H1 (cell line): Measurements from ENCODE around the gene ATP11A. TPM values are rescaled to one million over a fixed set of nuclear protein-coding genes. Genes with fewer than 3 reads are reported as not detected.

Experiments
- CTCF ChIA-PET: fragments of 300-600 bp; sonication (Branson Sonifier 250); formaldehyde crosslinking; loops from one replicate; lab custom pipeline; 2021; ENCODE audit not compliant: partially characterized antibody; lab: Charles Lee
- POLR2A ChIA-PET: fragments of 300-600 bp; sonication (Branson Sonifier 250); formaldehyde crosslinking; loops from one replicate; lab custom pipeline; 2021; ENCODE audit warnings: inconsistent platforms; ENCODE audit not compliant: partially characterized antibody; lab: Charles Lee
- DNase-seq, 2 experiments: peaks; one replicate each; pipeline versions ENCODE4 v3.0.0 to v3.0.0-alpha.2; 2010 to 2022; ENCODE audit warnings: low spot score in 2 of 2, low read depth in 1 of 2, mixed read lengths in 1 of 2
- FAIRE-seq: peaks from 2 replicates; lab custom pipeline; 2011; peaks lifted over from hg19 to GRCh38; lab: Jason Lieb, UNC
- H2AFZ ChIP-seq: 2 replicates; pipeline ENCODE4 v1.8.1; 2012; ENCODE audit warnings: low read length, inconsistent platforms
- H2AK5ac ChIP-seq: 2 replicates; pipeline ENCODE4 v1.6.1; 2013; ENCODE audit warnings: low read depth, low read length
- H2BK120ac ChIP-seq: replicated peaks from 2 replicates; pipeline ENCODE3; 2013; ENCODE audit warnings: low read depth, low read length, inconsistent platforms
- H2BK12ac ChIP-seq: 2 replicates; pipeline ENCODE4 v1.6.1; 2013; ENCODE audit warnings: low read depth, low read length
- H2BK15ac ChIP-seq: 2 replicates; pipeline ENCODE4 v1.6.1; 2013; ENCODE audit warnings: low read length
- H2BK20ac ChIP-seq: 2 replicates; pipeline ENCODE4 v1.6.1; 2013; ENCODE audit warnings: low read length
- H2BK5ac ChIP-seq: 2 replicates; pipeline ENCODE4 v1.6.1; 2013; ENCODE audit warnings: low read depth, low read length
- H3K14ac ChIP-seq: 2 replicates; pipeline ENCODE4 v1.6.1; 2013; ENCODE audit warnings: inconsistent platforms; ENCODE audit not compliant: insufficient read length
- H3K18ac ChIP-seq: 2 replicates; pipeline ENCODE4 v1.6.1; 2013; ENCODE audit warnings: low read length; ENCODE audit errors: extremely low read depth
- H3K23ac ChIP-seq: 2 replicates; pipeline ENCODE4 v1.6.1; 2013; ENCODE audit warnings: inconsistent platforms; ENCODE audit not compliant: insufficient read length
- H3K23me2 ChIP-seq: 2 replicates; pipeline ENCODE4 v1.6.1; 2013; ENCODE audit warnings: low read depth, low read length
- H3K27ac ChIP-seq: 2 replicates; pipeline ENCODE4 v1.6.1; 2011; ENCODE audit warnings: low read depth, low read length, inconsistent platforms
- H3K27me3 ChIP-seq, 4 experiments: replicated peaks in 1 of 4; 1 replicate in 1 of 4; 2 replicates in 3 of 4; pipeline versions ENCODE4 v1.6.1 to v1.8.1; 2011 to 2013; ENCODE audit warnings: low read length in 3 of 4, mild to moderate bottlenecking in 3 of 4, inconsistent platforms in 2 of 4, mixed read lengths in 2 of 4, moderate library complexity in 1 of 4; ENCODE audit not compliant: control insufficient read depth in 3 of 4, insufficient read depth in 3 of 4; ENCODE audit errors: extremely low read depth in 1 of 4
- H3K36me3 ChIP-seq, 4 experiments: 2 replicates each; pipeline versions ENCODE4 v1.6.1 to v1.8.1; 2011 to 2013; ENCODE audit warnings: mild to moderate bottlenecking in 4 of 4, low read length in 3 of 4, moderate library complexity in 2 of 4, control low read depth in 1 of 4, inconsistent platforms in 1 of 4; ENCODE audit not compliant: insufficient read depth in 4 of 4, control insufficient read depth in 2 of 4
- H3K4ac ChIP-seq: replicated peaks from 2 replicates; pipeline ENCODE3; 2013; ENCODE audit warnings: low read length, low read depth, mixed read lengths, inconsistent platforms; ENCODE audit not compliant: insufficient read length
- H3K4me1 ChIP-seq, 4 experiments: replicated peaks in 1 of 4; 1 replicate in 1 of 4; 2 replicates in 3 of 4; pipeline versions ENCODE4 v1.6.1 to v1.8.1; 2011 to 2013; ENCODE audit warnings: low read length in 3 of 4, inconsistent platforms in 2 of 4, mixed read lengths in 1 of 4; ENCODE audit not compliant: insufficient read depth in 4 of 4, control insufficient read depth in 3 of 4
- H3K4me2 ChIP-seq, 2 experiments: 2 replicates each; pipeline versions ENCODE4 v1.6.1 to v1.8.1; 2011 to 2013; ENCODE audit warnings: low read depth in 2 of 2, low read length in 2 of 2, control low read depth in 1 of 2, inconsistent platforms in 1 of 2, mild to moderate bottlenecking in 1 of 2; ENCODE audit not compliant: insufficient read depth in 1 of 2
- H3K4me3 ChIP-seq, 4 experiments: fragments of 200-600, 300-600 bp in 1 of 4; sonication (generic), shearing (Covaris generic), sonication (Bioruptor Twin) in 1 of 4; 2 replicates each; pipeline versions ENCODE4 v1.5.1 to v1.8.1; 2011 to 2016; ENCODE audit warnings: low read length in 4 of 4, low read depth in 3 of 4, control low read depth in 2 of 4, inconsistent platforms in 2 of 4, mild to moderate bottlenecking in 2 of 4, mixed read lengths in 1 of 4, moderate library complexity in 1 of 4; ENCODE audit not compliant: insufficient read depth in 2 of 4; ENCODE audit errors: extremely low read depth in 1 of 4
- H3K56ac ChIP-seq: replicated peaks from 2 replicates; pipeline ENCODE3; 2013; ENCODE audit warnings: low read depth, mild to moderate bottlenecking, mixed read lengths, low read length, inconsistent platforms; ENCODE audit not compliant: insufficient read length
- H3K79me1 ChIP-seq: 2 replicates; pipeline ENCODE4 v1.6.1; 2013; ENCODE audit warnings: low read depth, low read length, control low read depth
- H3K79me2 ChIP-seq, 2 experiments: 2 replicates each; pipeline versions ENCODE4 v1.6.1 to v1.8.1; 2012 to 2013; ENCODE audit warnings: low read length in 2 of 2, mild to moderate bottlenecking in 2 of 2, inconsistent platforms in 1 of 2; ENCODE audit not compliant: insufficient read depth in 2 of 2, control insufficient read depth in 1 of 2
- H3K9ac ChIP-seq, 4 experiments: replicated peaks in 1 of 4; 1 replicate in 1 of 4; 2 replicates in 3 of 4; pipeline versions ENCODE4 v1.6.1 to v1.8.1; 2011 to 2013; ENCODE audit warnings: low read depth in 3 of 4, low read length in 3 of 4, control low read depth in 2 of 4, mild to moderate bottlenecking in 2 of 4, moderate library complexity in 2 of 4, inconsistent platforms in 1 of 4; ENCODE audit errors: extremely low read depth in 1 of 4
- H3K9me3 ChIP-seq, 2 experiments: 2 replicates each; pipeline versions ENCODE4 v1.6.1 to v1.8.1; 2012 to 2013; ENCODE audit warnings: mild to moderate bottlenecking in 2 of 2, moderate library complexity in 2 of 2, control low read depth in 1 of 2, inconsistent platforms in 1 of 2, low read depth in 1 of 2, low read length in 1 of 2, mixed read lengths in 1 of 2; ENCODE audit not compliant: insufficient read depth in 2 of 2
- H4K20me1 ChIP-seq, 2 experiments: replicated peaks in 1 of 2; 2 replicates each; pipeline versions ENCODE3 to v1.8.1; 2011 to 2013; ENCODE audit warnings: inconsistent platforms in 2 of 2, low read length in 2 of 2, mild to moderate bottlenecking in 1 of 2; ENCODE audit not compliant: insufficient read depth in 2 of 2, control insufficient read depth in 1 of 2
- H4K5ac ChIP-seq: 2 replicates; pipeline ENCODE4 v1.6.1; 2013; ENCODE audit warnings: low read length, low read depth, mixed read lengths, inconsistent platforms; ENCODE audit not compliant: insufficient read length
- H4K8ac ChIP-seq: 2 replicates; pipeline ENCODE4 v1.8.0; 2013; ENCODE audit warnings: mild to moderate bottlenecking, moderate library complexity, low read length, inconsistent platforms; ENCODE audit not compliant: insufficient read depth; ENCODE audit errors: extremely low read depth
- H4K91ac ChIP-seq: replicated peaks from 2 replicates; pipeline ENCODE3; 2013; ENCODE audit warnings: low read length, mixed read lengths, inconsistent platforms; ENCODE audit not compliant: insufficient read length
- CREB1 ChIP-seq: IDR thresholded peaks from 2 replicates; pipeline ENCODE4 v1.6.1; 2012; ENCODE audit warnings: inconsistent platforms
- MAX ChIP-seq: IDR thresholded peaks from 2 replicates; pipeline ENCODE4 v1.6.1; 2012; ENCODE audit warnings: inconsistent platforms
- RFX5 ChIP-seq: IDR thresholded peaks from 2 replicates; pipeline ENCODE4 v1.6.1; 2011; ENCODE audit warnings: low read depth, low read length, improper control_type of control experiment, borderline replicate concordance
- SIRT6 ChIP-seq: IDR thresholded peaks from one replicate; pipeline ENCODE4 v1.7.1; 2012; ENCODE audit warnings: low read length, inconsistent platforms
- TCF12 ChIP-seq: IDR thresholded peaks from 2 replicates; pipeline ENCODE4 v1.6.1; 2011; ENCODE audit warnings: low read depth, mild to moderate bottlenecking, low read length
- WGBS, 2 experiments: shearing (Covaris generic) in 1 of 2; methylation state at CpG; one replicate each; pipeline versions ENCODE4 v1.1.6 to v1.1.7; 2013 to 2015; ENCODE audit warnings: low lambda C conversion rate in 2 of 2, mixed read lengths in 2 of 2, inconsistent platforms in 1 of 2, low coverage in 1 of 2, missing lambda C conversion rate in 1 of 2; ENCODE audit not compliant: insufficient replicate concordance in 2 of 2, insufficient coverage in 1 of 2, insufficient read length in 1 of 2; ENCODE audit errors: extremely low coverage in 1 of 2, missing lambda C conversion rate in 1 of 2; 5-methylcytosine and 5-hydroxymethylcytosine counted together
- polyA plus RNA-seq, 7 experiments: library from polyadenylated mRNA; depleted of rRNA in 3 of 7; stranded (reverse) in 5 of 7; unstranded in 2 of 7; fragments of >200 nt in 5 of 7; fragments of 200-250 nt in 2 of 7; gene quantifications; 1 replicate in 5 of 7; 2 replicates in 1 of 7; 4 replicates in 1 of 7; pipeline versions ENCODE4 v1.2.1 to v1.2.3, GENCODE V29; 2011 to 2013; ENCODE audit warnings: missing spikeins in 2 of 7, mixed read lengths in 2 of 7
- total RNA-seq: library from RNA; stranded (reverse); fragmentation: NEBNext Ultra II Directional; extraction: Animal tissue kit (Norgen Biotek cat#: 25700); gene quantifications from 2 replicates; pipeline ENCODE4 v1.2.1, GENCODE V29; 2021

ATP11A gene
- total and polyA plus RNA-seq, 2 of the 8 experiments (the other 6 are each of a cell fraction or from before 2014, with no cell fraction given) = 28.8 to 72.9 TPM

- no peak overlapping the region for H3K56ac ChIP-seq
- H3K27ac ChIP-seq = no peak overlapping the region
- no peak overlapping the region for H4K91ac ChIP-seq
- H3K9me3 ChIP-seq = no peaks in the 10 kb centered on the region
- CTCF ChIA-PET = interaction anchor here (0.8 to 3.7 kb wide), 6 partner anchors 13 to 222 kb away, joined by 3 to 25 read pairs (median 3); no protein-coding TSS in a partner anchor
- no peak overlapping the region for H3K18ac ChIP-seq
- no peaks in the 10 kb centered on the region for H3K79me1 ChIP-seq
- H3K4me1 ChIP-seq = peaks cover 0 to 5% (median 1%) of the 10 kb centered on the region in 4 experiments; a peak in 1 of 7 replicates
- H3K79me2 ChIP-seq = no peaks in the 10 kb centered on the region
- no peaks in the 10 kb centered on the region for H4K20me1 ChIP-seq
- no peak for DNase-seq
- no peak overlapping the region for H2BK5ac ChIP-seq
- no peak overlapping the region for H3K4ac ChIP-seq
- H2BK12ac ChIP-seq = no peak overlapping the region
- no peak overlapping the region for H3K9ac ChIP-seq
- WGBS, 2 experiments = 58% methylated on average over 3 of the region's 3 CpGs; no CpG with 5 or more reads in 1 of the 2 experiments
- H2BK20ac ChIP-seq = no peak overlapping the region
- POLR2A ChIA-PET = no interaction called here
- no peak for TF ChIP-seq TCF12
- no peak for TF ChIP-seq CREB1
- no peak for TF ChIP-seq RFX5
- TF ChIP-seq SIRT6 = no peak
- no peak for TF ChIP-seq MAX
- no peak overlapping the region for H2AFZ ChIP-seq
- no peak overlapping the region for H2BK120ac ChIP-seq
- H3K14ac ChIP-seq = no peak overlapping the region
- no peaks in the 10 kb centered on the region for H3K36me3 ChIP-seq
- no peak overlapping the region for H3K4me2 ChIP-seq
- no peaks in the 10 kb centered on the region for H3K27me3 ChIP-seq
- no peak for FAIRE-seq
- no peak overlapping the region for H4K8ac ChIP-seq
- no peak overlapping the region for H3K23ac ChIP-seq
- no peak overlapping the region for H3K4me3 ChIP-seq
- H3K23me2 ChIP-seq = no peaks in the 10 kb centered on the region
- H4K5ac ChIP-seq = no peak overlapping the region
- H2BK15ac ChIP-seq = no peak overlapping the region
- H2AK5ac ChIP-seq = no peak overlapping the region
These were observed 36.8 kb upstream of the ATP11A start for GRCh38 chr13:112653071-112653470.
